Peyer's patch (tissue), 4 donors: ENCODE measurements around the gene CTCF. TPM values are rescaled to one million over a fixed set of nuclear protein-coding genes. Genes with fewer than 3 reads are reported as not detected.

Source experiments
- DNase-seq, 3 donors: peaks; one replicate each; pipeline ENCODE4 v3.0.0-alpha.2; 2017 to 2019
- H3K27ac ChIP-seq, 4 donors: fragments of 200-600 bp; sonication (generic); one replicate each; pipeline ENCODE4 v1.5.1; 2016 to 2019
- H3K27me3 ChIP-seq, 2 donors: fragments of 200-600 bp; sonication (generic); one replicate each; pipeline ENCODE4 v1.5.1; 2019
- H3K36me3 ChIP-seq, 3 donors: fragments of 200-600 bp; sonication (generic); one replicate each; pipeline ENCODE4 v1.5.1; 2016 to 2019
- H3K4me1 ChIP-seq, 4 donors: fragments of 200-600 bp; sonication (generic); one replicate each; pipeline ENCODE4 v1.5.1; 2016 to 2019
- H3K4me3 ChIP-seq, 4 donors: fragments of 200-600 bp; sonication (generic); 1 replicate in 3 of 4; 2 replicates in 1 of 4; pipeline ENCODE4 v1.5.1; 2016 to 2019; ENCODE audit warnings: mild to moderate bottlenecking in 1 of 4
- H3K9me3 ChIP-seq, 4 donors: fragments of 200-600 bp; sonication (generic); one replicate each; pipeline ENCODE4 v1.5.1; 2016 to 2019; ENCODE audit warnings: mild to moderate bottlenecking in 1 of 4
- POLR2A ChIP-seq, 2 donors: fragments of 450-650 bp; IDR thresholded peaks; one replicate each; pipeline ENCODE4 v1.5.1; 2017; ENCODE audit warnings: antibody characterized with exemption in 2 of 2, mild to moderate bottlenecking in 2 of 2, moderate library complexity in 2 of 2
- total RNA-seq, 4 donors: library from RNA; depleted of rRNA; stranded (reverse); fragments of >200 nt; gene quantifications; one replicate each; pipeline ENCODE4 v1.1.0, GENCODE V29; 2016
- TF ChIP-seq, protein P1 (sequence below), 6 experiments: fragments of 450-650 bp in 4 of 6; fragments of 200-600 bp in 2 of 6; sonication (generic) in 1 of 6; IDR thresholded peaks; one replicate each; pipeline ENCODE4 v1.5.1; 2017 to 2019; ENCODE audit warnings: antibody characterized with exemption in 6 of 6, mild to moderate bottlenecking in 3 of 6, moderate library complexity in 1 of 6

Gene CTCF
- total RNA-seq, 4 donors from 2014 or later, result 35.3 to 59.4 (median 42.7) TPM

DNA sequence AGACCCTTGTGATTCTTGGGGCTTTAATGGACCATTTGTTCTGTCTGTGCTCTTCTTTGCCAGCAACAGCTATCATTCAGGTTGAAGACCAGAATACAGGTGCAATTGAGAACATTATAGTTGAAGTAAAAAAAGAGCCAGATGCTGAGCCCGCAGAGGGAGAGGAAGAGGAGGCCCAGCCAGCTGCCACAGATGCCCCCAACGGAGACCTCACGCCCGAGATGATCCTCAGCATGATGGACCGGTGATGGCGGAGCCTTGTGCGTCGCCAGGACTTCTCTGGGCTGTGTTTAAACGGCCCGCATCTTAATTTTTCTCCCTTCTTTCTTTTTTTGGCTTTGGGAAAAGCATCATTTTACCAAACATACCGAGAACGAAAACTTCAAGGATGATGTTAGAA, 75.3 kb downstream of the CTCF start:
- peaks cover 0 to 60% (median 0%) of the 10 kb centered on the region in 3 donors for H3K36me3 ChIP-seq
- DNase-seq, result peak in 1 of 3 donors; percentile 38

DNA sequence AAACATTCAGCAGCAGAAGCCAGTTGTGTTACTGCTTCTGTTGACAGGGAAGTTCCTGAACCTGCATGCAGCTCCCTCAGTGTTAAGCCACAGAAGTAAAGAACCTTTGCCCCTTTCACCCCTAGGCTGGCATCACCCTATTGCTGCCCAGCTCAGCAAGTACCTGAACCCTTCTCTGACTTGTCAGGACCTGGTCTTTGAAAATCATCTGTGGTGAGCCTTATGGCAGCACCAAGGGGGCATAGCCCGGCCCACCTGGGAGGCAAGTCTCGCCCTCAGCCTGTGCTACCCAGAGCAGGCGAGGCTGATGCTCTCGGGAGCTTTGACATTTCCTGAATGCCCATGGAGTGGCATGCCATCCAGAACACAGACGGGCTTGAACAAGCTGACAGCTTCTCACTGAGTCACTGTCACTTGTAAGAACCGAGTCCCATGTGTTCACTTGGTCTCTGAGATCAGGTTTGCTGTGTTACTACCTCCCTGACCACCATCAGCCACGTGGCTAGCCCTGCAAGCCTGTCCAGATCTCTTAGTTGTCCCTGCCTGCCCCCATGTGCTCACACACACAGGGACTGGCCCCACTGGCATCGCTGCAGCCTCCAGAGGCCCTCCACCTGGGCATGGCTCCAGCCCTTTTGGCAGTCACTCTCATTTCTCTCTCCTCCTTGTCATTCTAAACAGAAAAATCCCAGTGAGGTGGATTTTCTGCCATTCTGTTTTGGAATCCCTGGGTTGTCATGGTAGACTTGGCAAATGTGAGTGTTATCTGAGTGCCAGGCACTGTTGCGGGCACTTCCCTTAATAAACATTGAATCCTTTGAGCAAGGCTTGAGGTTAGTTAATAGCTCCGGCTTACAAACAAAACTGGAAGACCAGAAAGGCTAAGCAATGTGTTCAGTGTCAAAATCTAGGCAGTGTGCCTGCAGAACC, 79.7 kb downstream of the CTCF start:
- Histone ChIP-seq H3K36me3 (peaks cover 0 to 18% (median 0%) of the 10 kb centered on the region in 3 donors), H3K27ac (no peak overlapping the region), H3K4me1 (peaks cover 0 to 12% (median 5%) of the 10 kb centered on the region in 4 donors), H3K4me3 (no peak overlapping the region), H3K9me3 (no peaks in the 10 kb centered on the region), H3K27me3 (peaks cover 0 to 7% of the 10 kb centered on the region in 2 donors)
- no peak for DNase-seq
- TF ChIP-seq POLR2A (IDR thresholded peaks at IDR 0.05), result no peak

More for the DNA sequence above, 75.3 kb downstream of the CTCF start:
- no peaks in the 10 kb centered on the region for H3K9me3 ChIP-seq
- H3K4me1 ChIP-seq, result peaks cover 0 to 5% (median 0%) of the 10 kb centered on the region in 4 donors
- no peak overlapping the region for H3K4me3 ChIP-seq
- H3K27me3 ChIP-seq, result no peaks in the 10 kb centered on the region
- H3K27ac ChIP-seq, result no peak overlapping the region
- TF ChIP-seq, protein P1, sequence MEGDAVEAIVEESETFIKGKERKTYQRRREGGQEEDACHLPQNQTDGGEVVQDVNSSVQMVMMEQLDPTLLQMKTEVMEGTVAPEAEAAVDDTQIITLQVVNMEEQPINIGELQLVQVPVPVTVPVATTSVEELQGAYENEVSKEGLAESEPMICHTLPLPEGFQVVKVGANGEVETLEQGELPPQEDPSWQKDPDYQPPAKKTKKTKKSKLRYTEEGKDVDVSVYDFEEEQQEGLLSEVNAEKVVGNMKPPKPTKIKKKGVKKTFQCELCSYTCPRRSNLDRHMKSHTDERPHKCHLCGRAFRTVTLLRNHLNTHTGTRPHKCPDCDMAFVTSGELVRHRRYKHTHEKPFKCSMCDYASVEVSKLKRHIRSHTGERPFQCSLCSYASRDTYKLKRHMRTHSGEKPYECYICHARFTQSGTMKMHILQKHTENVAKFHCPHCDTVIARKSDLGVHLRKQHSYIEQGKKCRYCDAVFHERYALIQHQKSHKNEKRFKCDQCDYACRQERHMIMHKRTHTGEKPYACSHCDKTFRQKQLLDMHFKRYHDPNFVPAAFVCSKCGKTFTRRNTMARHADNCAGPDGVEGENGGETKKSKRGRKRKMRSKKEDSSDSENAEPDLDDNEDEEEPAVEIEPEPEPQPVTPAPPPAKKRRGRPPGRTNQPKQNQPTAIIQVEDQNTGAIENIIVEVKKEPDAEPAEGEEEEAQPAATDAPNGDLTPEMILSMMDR (IDR thresholded peaks at IDR 0.05), result no peak
- no peak for TF ChIP-seq POLR2A (IDR thresholded peaks at IDR 0.05)

DNA sequence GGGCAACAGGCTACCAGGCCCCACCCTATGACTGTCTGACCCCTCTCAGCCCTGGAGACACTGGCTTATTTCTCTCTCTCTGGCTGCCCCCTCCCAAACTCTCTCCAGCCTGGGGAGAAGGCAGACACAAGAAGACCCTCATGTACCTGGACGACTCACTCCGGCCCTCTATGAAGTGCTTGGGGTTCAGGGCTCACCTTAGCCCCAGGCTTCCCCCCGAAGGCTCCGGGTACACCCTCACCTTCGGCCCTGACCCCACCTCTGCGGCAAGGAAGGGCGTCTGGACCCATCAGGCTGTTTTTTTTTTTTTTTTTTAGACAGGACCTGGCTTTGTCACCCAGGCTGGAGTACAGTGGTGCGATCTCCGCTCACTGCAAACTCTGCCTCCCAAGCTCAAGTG, 81.7 kb downstream of the CTCF start:
- no peak for DNase-seq
- peaks cover 0 to 17% (median 5%) of the 10 kb centered on the region in 4 donors for H3K4me1 ChIP-seq
- TF ChIP-seq, protein P1 (IDR thresholded peaks at IDR 0.05), result no peak
- no peak for TF ChIP-seq POLR2A (IDR thresholded peaks at IDR 0.05)
- no peak overlapping the region for H3K27ac ChIP-seq
- H3K27me3 ChIP-seq, result peaks cover 0 to 22% of the 10 kb centered on the region in 2 donors
- no peaks in the 10 kb centered on the region for H3K36me3 ChIP-seq
- H3K4me3 ChIP-seq, result no peak overlapping the region
- no peaks in the 10 kb centered on the region for H3K9me3 ChIP-seq

DNA sequence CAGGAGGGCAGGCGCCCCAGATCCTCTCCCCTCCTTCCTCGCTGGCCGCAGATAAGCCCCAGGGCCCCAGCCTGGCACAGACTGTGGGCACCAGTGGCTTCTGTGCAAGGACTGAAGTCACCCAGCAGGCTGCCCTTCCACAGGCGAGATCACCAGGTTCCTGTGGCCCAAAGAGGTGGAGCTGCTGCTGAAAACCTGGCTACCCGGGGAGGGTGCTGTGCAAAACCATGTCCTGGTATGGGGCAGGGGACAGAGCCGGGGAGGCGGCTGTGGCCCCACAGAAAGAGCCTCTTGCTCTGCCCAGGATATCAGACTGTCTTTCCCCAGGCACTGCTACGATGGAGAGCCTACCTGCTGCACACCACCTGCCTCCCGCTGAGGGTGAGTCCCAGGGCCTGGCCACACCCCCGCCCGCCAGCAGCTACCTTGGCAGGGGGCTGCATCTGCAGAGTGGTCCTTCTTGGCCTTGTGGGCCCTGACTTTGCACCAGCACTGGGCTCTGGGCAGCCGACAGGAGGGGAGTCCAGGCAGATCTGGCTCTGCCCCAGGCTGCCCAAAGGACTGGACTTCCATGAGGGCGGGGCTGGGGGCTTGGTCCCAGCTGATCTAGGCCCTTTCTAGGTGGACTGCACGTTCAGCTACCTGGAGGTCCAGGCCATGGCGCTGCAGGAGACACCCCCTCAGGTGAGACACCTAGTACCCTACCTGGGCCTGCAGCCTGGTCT, 83.2 kb downstream of the CTCF start:
- peak overlapping the region; percentile 28 to 93 (median 80) for H3K27ac ChIP-seq
- H3K4me3 ChIP-seq, result peak overlapping the region; percentile 47 to 72 (median 54)
- no peaks in the 10 kb centered on the region for H3K9me3 ChIP-seq
- no peak for TF ChIP-seq POLR2A (IDR thresholded peaks at IDR 0.05)
- TF ChIP-seq, protein P1 (IDR thresholded peaks at IDR 0.05), result no peak
- no peaks in the 10 kb centered on the region for H3K36me3 ChIP-seq
- peaks cover 0 to 25% of the 10 kb centered on the region in 2 donors for H3K27me3 ChIP-seq
- no peak for DNase-seq
- peaks cover 0 to 17% (median 5%) of the 10 kb centered on the region in 4 donors for H3K4me1 ChIP-seq

DNA sequence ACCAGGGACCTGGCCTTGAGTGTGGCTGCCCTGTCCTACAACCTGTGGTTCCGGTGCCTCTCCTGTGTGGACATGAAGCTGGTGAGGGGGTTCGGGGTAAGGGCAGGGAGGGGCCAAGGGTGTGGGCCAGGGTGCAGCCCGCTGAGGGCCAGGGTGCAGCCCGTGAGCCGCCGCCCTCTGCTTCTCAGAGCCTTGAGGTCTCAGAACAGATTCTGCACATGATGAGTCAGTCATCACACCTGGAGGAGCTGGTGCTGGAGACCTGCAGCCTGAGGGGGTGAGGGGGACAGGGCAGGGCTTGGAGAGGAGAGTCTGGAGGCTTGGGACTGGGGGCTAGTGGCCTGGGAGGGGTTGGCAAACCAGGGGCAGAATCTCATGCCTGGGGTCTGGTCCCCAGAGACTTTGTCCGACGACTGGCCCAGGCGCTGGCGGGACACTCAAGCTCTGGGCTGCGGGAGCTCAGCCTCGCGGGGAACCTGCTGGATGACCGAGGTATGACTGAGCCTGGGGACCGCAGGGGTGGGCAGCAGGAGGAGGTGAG, 84.9 kb downstream of the CTCF start:
- peaks cover 0 to 12% (median 5%) of the 10 kb centered on the region in 4 donors for H3K4me1 ChIP-seq
- no peak overlapping the region for H3K27ac ChIP-seq
- DNase-seq, result no peak
- no peaks in the 10 kb centered on the region for H3K36me3 ChIP-seq
- H3K27me3 ChIP-seq, result peaks cover 0 to 25% of the 10 kb centered on the region in 2 donors
- H3K9me3 ChIP-seq, result no peaks in the 10 kb centered on the region
- TF ChIP-seq, protein P1 (IDR thresholded peaks at IDR 0.05), result no peak
- TF ChIP-seq POLR2A (IDR thresholded peaks at IDR 0.05), result no peak
- no peak overlapping the region for H3K4me3 ChIP-seq
